GM21717 (cell line): ENCODE measurements around the gene DDX49.

ENCODE experiments used
- ATAC-seq: cut with Tn5 transposase; IDR thresholded peaks from one replicate; pipeline ENCODE4 v1.9.1; 2021; ENCODE audit warnings: mild to moderate bottlenecking, moderate library complexity; ENCODE audit not compliant: unreplicated experiment

The DDX49 gene

DNA sequence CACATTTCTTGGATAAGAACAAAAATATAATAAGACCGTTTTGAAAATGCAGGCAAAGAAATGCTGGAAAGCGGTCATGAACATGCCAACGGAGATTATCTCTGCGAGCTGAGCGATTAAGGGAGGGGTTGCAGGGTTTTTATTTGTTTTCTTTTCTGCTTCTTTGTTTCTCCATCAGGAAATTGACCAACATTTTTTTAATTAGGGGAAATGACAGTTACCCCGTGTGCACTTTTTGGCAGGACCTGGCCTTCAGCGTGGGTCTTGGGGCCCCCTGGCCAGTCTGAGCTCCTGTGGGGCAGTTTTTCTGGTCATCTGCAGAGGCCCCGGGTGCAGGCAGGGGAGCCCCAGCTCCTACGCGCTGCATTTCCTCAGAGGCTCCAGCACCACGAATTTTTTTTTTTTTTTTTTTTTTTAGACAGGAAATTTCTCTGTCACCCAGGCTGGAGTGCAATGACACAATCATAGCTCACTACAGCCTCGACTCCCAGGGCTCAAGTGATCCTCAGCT, 52.8 kb downstream of the DDX49 start:
- ATAC-seq: no peak

DNA sequence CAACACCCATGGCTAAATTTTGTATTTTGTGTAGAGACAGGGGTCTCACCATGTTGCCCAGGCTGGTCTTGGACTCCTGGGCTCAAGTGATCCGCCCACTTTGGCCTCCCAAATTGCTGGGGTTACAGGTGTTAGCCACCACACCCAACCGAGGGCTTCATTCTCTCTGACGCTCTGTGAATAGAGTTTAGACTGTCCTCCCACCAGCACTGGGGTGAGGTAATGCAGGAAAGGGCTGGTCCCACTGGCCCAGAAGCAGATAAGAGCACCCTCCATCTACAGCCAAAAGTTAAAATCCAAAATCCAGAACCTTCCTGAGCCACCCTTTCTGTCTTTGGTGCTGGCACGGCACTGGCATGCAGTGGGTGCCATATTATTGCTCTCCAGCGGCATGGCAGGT, 53.3 kb downstream of the DDX49 start:
- no peak for ATAC-seq

DNA sequence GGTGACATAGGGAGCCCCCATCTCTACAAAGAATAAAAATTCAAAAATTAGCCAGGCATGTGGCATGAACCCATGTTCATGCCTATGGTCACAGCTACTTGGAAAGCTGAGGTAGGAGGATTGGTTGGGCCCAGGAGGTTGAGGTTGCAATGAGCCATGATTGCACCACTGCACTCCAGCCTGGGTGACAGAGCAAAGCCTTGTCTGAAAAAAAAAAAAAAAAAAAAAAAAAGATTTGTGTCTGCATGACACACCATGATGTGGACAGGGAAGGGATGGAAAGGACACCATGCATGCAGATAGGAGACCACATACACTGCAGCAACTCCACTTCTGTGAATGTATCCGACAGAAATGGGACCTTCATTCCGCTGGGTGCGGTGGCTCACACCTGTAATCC, 55.5 kb downstream of the DDX49 start:
- ATAC-seq: no peak

DNA sequence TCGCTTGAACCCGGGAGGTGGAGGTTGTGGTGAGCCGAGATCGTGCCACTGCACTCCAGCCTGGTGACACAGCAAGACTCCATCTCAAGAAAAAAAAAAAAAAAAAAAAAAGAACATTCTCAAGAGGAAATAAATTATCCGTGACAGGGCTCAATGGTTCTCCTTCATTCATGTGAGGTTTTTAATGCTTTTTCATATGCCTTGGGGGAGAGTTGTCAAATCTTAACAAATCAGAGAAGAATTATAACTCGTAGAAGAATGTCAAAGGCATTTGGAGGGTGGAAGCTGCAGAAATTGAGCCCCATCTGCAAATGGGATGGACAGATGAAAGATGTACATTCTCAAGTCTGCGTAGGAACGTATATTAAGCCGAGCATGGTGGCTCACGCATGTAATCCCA, 56.4 kb downstream of the DDX49 start:
- ATAC-seq: no peak
